GM12891 (cell line): ENCODE data around the gene BHLHA15.

Experiments used
- POLR2A ChIP-seq: IDR thresholded peaks from 2 replicates; pipeline ENCODE4 v1.6.1; 2011; ENCODE audit warnings: low read depth, low read length, control low read depth
- POLR2AphosphoS5 ChIP-seq: IDR thresholded peaks from 2 replicates; pipeline ENCODE4 v1.6.1; 2011; ENCODE audit warnings: low read depth, low read length, control low read depth

DNA sequence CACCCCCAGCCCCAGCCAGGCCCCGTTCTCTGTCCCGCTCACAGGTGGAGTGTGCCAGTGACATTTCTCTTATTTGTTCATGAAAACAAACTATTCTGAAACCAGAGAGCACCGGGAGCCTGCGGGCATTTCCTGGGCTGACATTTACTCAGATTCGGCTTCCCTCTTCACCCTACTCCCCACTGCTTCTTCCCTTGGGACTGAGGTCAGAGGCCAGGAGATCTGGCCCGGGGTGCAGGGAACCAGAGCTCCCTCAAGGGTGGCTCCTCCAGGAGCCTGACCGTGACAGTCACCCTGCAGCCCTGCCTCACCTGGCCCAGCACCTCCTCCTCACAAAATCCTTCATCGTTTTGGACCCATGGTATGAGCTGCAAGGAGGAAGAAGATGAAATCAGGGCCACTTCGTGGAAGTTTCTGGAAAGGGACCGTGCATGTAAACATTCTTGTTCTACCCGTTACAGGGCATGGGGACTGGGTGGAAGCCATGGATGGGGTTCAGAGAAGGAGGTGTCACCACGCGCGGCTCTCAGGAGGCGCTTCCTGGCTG is 12.2 kb downstream of the BHLHA15 start:
- no peak for TF ChIP-seq POLR2AphosphoS5
- TF ChIP-seq POLR2A = no peak
